Activated gamma-delta T cell (primary cell): Measurements from ENCODE around the gene SPACDR.

Source experiments
- DNase-seq: peaks from one replicate; lab custom pipeline; 2025; lab: John Stamatoyannopoulos, UW

Gene SPACDR

GRCh38 chr7:100485471-100485876, 21.4 kb upstream of the SPACDR start:
- no peak for DNase-seq

GRCh38 chr7:100484673-100485045, 20.6 kb upstream of the SPACDR start:
- no peak for DNase-seq

GRCh38 chr7:100483722-100484672, 19.9 kb upstream of the SPACDR start, which contains the start of gene NYAP1:
Gene NYAP1, plus strand, starts transcription at chr7:100483927. Its CDS starts 1,385 bp downstream, at chr7:100485312.
- peak; percentile 44 for DNase-seq

- peak; percentile 67 for DNase-seq
Observed at GRCh38 chr7:100483090-100483721, 19.1 kb upstream of the SPACDR start.

GRCh38 chr7:100482728-100483089, 18.6 kb upstream of the SPACDR start:
- no peak for DNase-seq

GRCh38 chr7:100481466-100481865, 17.4 kb upstream of the SPACDR start:
- no peak for DNase-seq

- peak; percentile 89 for DNase-seq
Observed at GRCh38 chr7:100478958-100479660, 15.0 kb upstream of the SPACDR start, which contains the start of gene TSC22D4. Gene TSC22D4, minus strand, starts transcription at chr7:100479214. Its CDS starts 1,176 bp downstream, at chr7:100478038.

GRCh38 chr7:100477871-100478267, 13.8 kb upstream of the SPACDR start:
- DNase-seq = no peak

GRCh38 chr7:100476903-100477870, 13.1 kb upstream of the SPACDR start:
- no peak for DNase-seq

GRCh38 chr7:100476101-100476780, 12.2 kb upstream of the SPACDR start:
- no peak for DNase-seq

GRCh38 chr7:100475549-100475948, 11.5 kb upstream of the SPACDR start:
- no peak for DNase-seq

- DNase-seq = no peak
Observed at GRCh38 chr7:100472854-100473499, 8.9 kb upstream of the SPACDR start.

- DNase-seq = no peak
Observed at GRCh38 chr7:100472121-100472851, 8.2 kb upstream of the SPACDR start.

GRCh38 chr7:100471021-100471420, 7.0 kb upstream of the SPACDR start:
- DNase-seq = no peak

- DNase-seq = peak; percentile 47
Observed at GRCh38 chr7:100469227-100470044, 5.4 kb upstream of the SPACDR start.

GRCh38 chr7:100467638-100468373, 3.7 kb upstream of the SPACDR start:
- no peak for DNase-seq

- no peak for DNase-seq
Observed at GRCh38 chr7:100466653-100467605, 2.9 kb upstream of the SPACDR start.
